ENCODE results near the gene HLA-E.
"Not testable (repeated sequence)": the region's sequence is repeated elsewhere in the genome, so short reads cannot be mapped to it uniquely, and the experiment has no call there.

GRCh38 chr6:30526444-30526843 lies 37.1 kb downstream of the HLA-E start:
- TF ChIP-seq CTCF, POLR2A, POLR2AphosphoS5 (IDR thresholded peaks at IDR 0.05): not testable (repeated sequence)

All from breast epithelium (tissue), 3 donors.